H9 (cell line): ENCODE data around the gene ARHGAP10. TPM values are rescaled to one million over a fixed set of nuclear protein-coding genes. Genes with fewer than 3 reads are reported as not detected.

Source experiments
- DNase-seq: peaks from one replicate; pipeline ENCODE4 v3.0.0-alpha.2; 2017
- H2AFZ ChIP-seq: one replicate; pipeline ENCODE4 v1.6.1; 2013; ENCODE audit warnings: mild to moderate bottlenecking, low read length, control low read depth, moderate library complexity
- H2AK5ac ChIP-seq: 2 replicates; pipeline ENCODE4 v1.6.1; 2013; ENCODE audit warnings: low read length, control low read depth, mixed read lengths; ENCODE audit not compliant: insufficient read length
- H2BK120ac ChIP-seq: one replicate; pipeline ENCODE4 v1.6.1; 2013; ENCODE audit warnings: low read depth, mild to moderate bottlenecking, low read length, control low read depth, inconsistent platforms; ENCODE audit not compliant: poor library complexity, severe bottlenecking
- H2BK12ac ChIP-seq: 2 replicates; pipeline ENCODE4 v1.6.1; 2013; ENCODE audit warnings: low read length, control low read depth, mixed read lengths, low read depth; ENCODE audit not compliant: insufficient read length
- H2BK15ac ChIP-seq: 2 replicates; pipeline ENCODE4 v1.6.1; 2013; ENCODE audit warnings: low read depth, low read length, control low read depth
- H2BK20ac ChIP-seq: one replicate; pipeline ENCODE4 v1.6.1; 2013; ENCODE audit warnings: low read depth, mild to moderate bottlenecking, low read length, control low read depth, inconsistent platforms; ENCODE audit not compliant: poor library complexity, severe bottlenecking
- H2BK5ac ChIP-seq: 2 replicates; pipeline ENCODE4 v1.6.1; 2013; ENCODE audit warnings: low read length, control low read depth, mixed read lengths; ENCODE audit not compliant: insufficient read length
- H3K14ac ChIP-seq: 2 replicates; pipeline ENCODE4 v1.6.1; 2013; ENCODE audit warnings: low read length, control low read depth; ENCODE audit not compliant: insufficient read depth
- H3K18ac ChIP-seq: 2 replicates; pipeline ENCODE4 v1.6.1; 2013; ENCODE audit warnings: low read depth, mild to moderate bottlenecking, mixed read lengths, low read length, control low read depth; ENCODE audit not compliant: insufficient read length
- H3K23ac ChIP-seq: 2 replicates; pipeline ENCODE4 v1.6.1; 2013; ENCODE audit warnings: low read length, control low read depth, mixed read lengths, low read depth; ENCODE audit not compliant: insufficient read length
- H3K23me2 ChIP-seq: 2 replicates; pipeline ENCODE4 v1.6.1; 2013; ENCODE audit warnings: low read depth, mild to moderate bottlenecking, mixed read lengths, low read length, control low read depth; ENCODE audit not compliant: insufficient read length, poor library complexity, severe bottlenecking
- H3K27ac ChIP-seq: 2 replicates; pipeline ENCODE4 v1.5.1; 2013; ENCODE audit warnings: low read length, control low read depth, mixed read lengths, low read depth; ENCODE audit not compliant: insufficient read length
- H3K27me3 ChIP-seq: 2 replicates; pipeline ENCODE4 v1.6.1; 2013; ENCODE audit warnings: low read length, control low read depth, inconsistent platforms; ENCODE audit not compliant: insufficient read depth
- H3K4ac ChIP-seq: 2 replicates; pipeline ENCODE4 v1.6.1; 2013; ENCODE audit warnings: low read depth, mild to moderate bottlenecking, control low read depth, inconsistent platforms, low read length, moderate library complexity
- H3K4me1 ChIP-seq: 2 replicates; pipeline ENCODE4 v1.6.1; 2013; ENCODE audit warnings: low read length, control low read depth, inconsistent platforms; ENCODE audit not compliant: insufficient read depth
- H3K4me2 ChIP-seq: 2 replicates; pipeline ENCODE4 v1.6.1; 2013; ENCODE audit warnings: low read length, control low read depth, mixed read lengths; ENCODE audit not compliant: insufficient read length, insufficient read depth
- H3K56ac ChIP-seq: 2 replicates; pipeline ENCODE4 v1.6.1; 2013; ENCODE audit warnings: low read depth, mild to moderate bottlenecking, mixed read lengths, low read length, control low read depth; ENCODE audit not compliant: insufficient read length
- H3K79me1 ChIP-seq: 2 replicates; pipeline ENCODE4 v1.6.1; 2013; ENCODE audit warnings: low read depth, mild to moderate bottlenecking, moderate library complexity, low read length, control low read depth, inconsistent platforms; ENCODE audit not compliant: insufficient read depth, poor library complexity, severe bottlenecking
- H3K79me2 ChIP-seq: 2 replicates; pipeline ENCODE4 v1.6.1; 2013; ENCODE audit warnings: low read length, control low read depth, inconsistent platforms; ENCODE audit not compliant: insufficient read depth
- H3K9ac ChIP-seq: 2 replicates; pipeline ENCODE4 v1.6.1; 2013; ENCODE audit warnings: low read length, control low read depth, mixed read lengths; ENCODE audit not compliant: insufficient read length; ENCODE audit errors: extremely low read depth
- H3K9me3 ChIP-seq: one replicate; pipeline ENCODE4 v1.6.1; 2013; ENCODE audit warnings: low read depth, low read length, inconsistent platforms; ENCODE audit not compliant: control insufficient read depth
- H3T11ph ChIP-seq: one replicate; pipeline ENCODE4 v1.6.1; 2013; ENCODE audit warnings: mild to moderate bottlenecking, low read length, control low read depth, inconsistent platforms
- H4K20me1 ChIP-seq: one replicate; pipeline ENCODE4 v1.6.1; 2013; ENCODE audit not compliant: control insufficient read depth, insufficient read length, insufficient read depth
- H4K5ac ChIP-seq: 2 replicates; pipeline ENCODE4 v1.6.1; 2013; ENCODE audit warnings: low read depth, mild to moderate bottlenecking, mixed read lengths, low read length, control low read depth; ENCODE audit not compliant: insufficient read length
- H4K8ac ChIP-seq: replicated peaks from 2 replicates; pipeline ENCODE4 v1.6.1; 2013; ENCODE audit warnings: low read length, control low read depth, mixed read lengths, low read depth; ENCODE audit not compliant: insufficient read length
- H4K91ac ChIP-seq: 2 replicates; pipeline ENCODE4 v1.6.1; 2013; ENCODE audit warnings: low read depth, mild to moderate bottlenecking, moderate library complexity, mixed read lengths, low read length, control low read depth; ENCODE audit not compliant: insufficient read length
- H3K27ac Mint-ChIP-seq, 3 experiments: 2 replicates in 2 of 3; 3 replicates in 1 of 3; pipeline ENCODE4 v1.8.0; 2020 to 2021; ENCODE audit warnings: mixed read lengths in 3 of 3, mild to moderate bottlenecking in 1 of 3, moderate library complexity in 1 of 3
- H3K27me3 Mint-ChIP-seq: 2 replicates; pipeline ENCODE4 v1.8.0; 2021; ENCODE audit warnings: low read depth, mild to moderate bottlenecking, moderate library complexity, mixed read lengths
- H3K36me3 Mint-ChIP-seq, 3 experiments: 2 replicates in 2 of 3; 3 replicates in 1 of 3; pipeline ENCODE4 v1.8.0; 2020 to 2021; ENCODE audit warnings: low read depth in 3 of 3, mixed read lengths in 3 of 3; ENCODE audit not compliant: insufficient read depth in 1 of 3
- H3K4me1 Mint-ChIP-seq, 2 experiments: 2 replicates each; pipeline ENCODE4 v1.8.0; 2020; ENCODE audit warnings: mixed read lengths in 2 of 2
- H3K4me3 Mint-ChIP-seq, 2 experiments: 2 replicates in 1 of 2; 3 replicates in 1 of 2; pipeline ENCODE4 v1.8.0; 2020 to 2021; ENCODE audit warnings: mild to moderate bottlenecking in 2 of 2, mixed read lengths in 2 of 2, moderate library complexity in 1 of 2
- H3K9me3 Mint-ChIP-seq, 2 experiments: 2 replicates in 1 of 2; 3 replicates in 1 of 2; pipeline ENCODE4 v1.8.0; 2020; ENCODE audit warnings: mild to moderate bottlenecking in 2 of 2, mixed read lengths in 2 of 2, moderate library complexity in 1 of 2
- CTCF ChIP-seq: fragments of 200-600 bp; sonication (generic); conservative IDR thresholded peaks from 3 replicates; pipeline ENCODE4 v1.8.0; 2021; ENCODE audit warnings: antibody characterized with exemption, mild to moderate bottlenecking
- WGBS: extraction: QIAGEN DNeasy Blood & Tissue Kit; methylation state at CpG from one replicate; pipeline ENCODE4 v1.1.7; 2013; ENCODE audit warnings: missing lambda C conversion rate, low lambda C conversion rate, mixed read lengths; ENCODE audit not compliant: insufficient read length; ENCODE audit errors: extremely low coverage; 5-methylcytosine and 5-hydroxymethylcytosine counted together
- total RNA-seq: library from RNA; stranded (reverse); gene quantifications from 2 replicates; pipeline ENCODE4 v1.2.1, GENCODE V29; 2021

ARHGAP10 gene
- total RNA-seq, 1 experiment from 2014 or later: 7.8 TPM

- WGBS: no CpG with 5 or more reads among the region's 3 CpGs
- Histone ChIP-seq H3K56ac (no peak overlapping the region), H3K9me3 (no peaks in the 10 kb centered on the region), H3K4ac (no peak overlapping the region), H3K79me1 (no peaks in the 10 kb centered on the region), H2BK20ac (no peak overlapping the region), H3K9ac (no peak overlapping the region), H2AFZ (no peak overlapping the region), H3K18ac (no peak overlapping the region), H3K27ac (no peak overlapping the region), H3K79me2 (no peaks in the 10 kb centered on the region), H2BK15ac (no peak overlapping the region), H3K27me3 (no peaks in the 10 kb centered on the region), H2BK120ac (no peak overlapping the region), H3K4me1 (no peaks in the 10 kb centered on the region; the same call in 1 of the 2 replicates), H4K8ac (no peak overlapping the region), H4K5ac (no peak overlapping the region), H3K23me2 (no peaks in the 10 kb centered on the region), H3K14ac (no peak overlapping the region), H4K20me1 (no peaks in the 10 kb centered on the region), H3T11ph (no peak overlapping the region), H3K4me2 (no peak overlapping the region), H2BK5ac (no peak overlapping the region), H2BK12ac (no peak overlapping the region), H4K91ac (no peak overlapping the region), H3K23ac (no peak overlapping the region), H2AK5ac (no peak overlapping the region)
- peak; percentile 58 for DNase-seq
- Mint-ChIP-seq H3K36me3 (no peaks in the 10 kb centered on the region), H3K27ac (no peak overlapping the region), H3K4me1 (peaks cover 10 to 11% of the 10 kb centered on the region in 2 experiments), H3K9me3 (no peaks in the 10 kb centered on the region), H3K4me3 (no peak overlapping the region), H3K27me3 (no peaks in the 10 kb centered on the region)
- peak; percentile 70 for TF ChIP-seq CTCF
These were observed 192.9 kb downstream of the ARHGAP10 start for GRCh38 chr4:147924604-147925412.
